Measurements from ENCODE around the gene EPG5. TPM values are rescaled to one million over a fixed set of nuclear protein-coding genes. Genes with fewer than 3 reads are reported as not detected.
"Not testable (repeated sequence)": the region's sequence is repeated elsewhere in the genome, so short reads cannot be mapped to it uniquely, and the experiment has no call there.

The EPG5 gene
- total and polyA plus RNA-seq, 5 experiments from 2014 or later, result 2.8 to 53.5 (median 4.7) TPM

- Mint-ChIP-seq H3K27me3 (peaks cover 5 to 33% (median 6%) of the 10 kb centered on the region in 5 donors), H3K4me1 (peaks cover 22 to 39% (median 36%) of the 10 kb centered on the region in 4 donors), H3K36me3 (no peaks in the 10 kb centered on the region), H3K9me3 (no peaks in the 10 kb centered on the region), H3K27ac (peak overlapping the region in 3 of 10 donors; percentile 18 to 71 (median 37)), H3K4me3 (peak overlapping the region in 1 of 10 donors; percentile 20)
- POLR2A ChIA-PET, result no interaction called here
- DNase-seq (no peak), ATAC-seq (no peak)
Measured at GRCh38 chr18:45828917-45829811, 138.0 kb downstream of the EPG5 start.

GRCh38 chr18:45826716-45827115, 140.4 kb downstream of the EPG5 start:
- H3K4me1 Mint-ChIP-seq, result peaks cover 22 to 40% (median 36%) of the 10 kb centered on the region in 4 donors
- H3K4me3 Mint-ChIP-seq, H3K27ac Mint-ChIP-seq, H3K36me3 Mint-ChIP-seq, ATAC-seq, DNase-seq, H3K9me3 Mint-ChIP-seq, POLR2A ChIA-PET: not testable (repeated sequence)
- H3K27me3 Mint-ChIP-seq, result peaks cover 4 to 15% (median 6%) of the 10 kb centered on the region in 5 donors

- Mint-ChIP-seq H3K36me3 (peaks cover 0 to 2% (median 0%) of the 10 kb centered on the region in 3 donors), H3K4me3 (peak overlapping the region in 1 of 10 donors; percentile 48), H3K9me3 (peaks cover 0 to 4% (median 0%) of the 10 kb centered on the region in 9 donors), H3K4me1 (peaks cover 22 to 40% (median 36%) of the 10 kb centered on the region in 4 donors), H3K27me3 (peaks cover under 1 to 13% (median 4%) of the 10 kb centered on the region in 5 donors), H3K27ac (peak overlapping the region in 1 of 10 donors; percentile 71)
- DNase-seq, result no peak
- POLR2A ChIA-PET, result no interaction called here
- no peak for ATAC-seq
Measured at GRCh38 chr18:45826084-45826483, 141.0 kb downstream of the EPG5 start.

GRCh38 chr18:45825258-45826044, 141.7 kb downstream of the EPG5 start, which contains the start of gene SIGLEC15:
Gene SIGLEC15, plus strand, starts transcription at chr18:45825675. Its CDS starts 54 bp downstream, at chr18:45825729.
- peaks cover 0 to 4% (median 0%) of the 10 kb centered on the region in 9 donors for H3K9me3 Mint-ChIP-seq
- peak in 1 of 2 donors; percentile 57 for ATAC-seq

GRCh38 chr18:45821711-45822110, 145.4 kb downstream of the EPG5 start:
- H3K36me3 Mint-ChIP-seq, result peaks cover 0 to 10% (median 2%) of the 10 kb centered on the region in 3 donors
- POLR2A ChIA-PET, result no interaction called here
- H3K9me3 Mint-ChIP-seq, result peaks cover 0 to 6% (median 3%) of the 10 kb centered on the region in 9 donors
- no peak overlapping the region for H3K4me3 Mint-ChIP-seq
- peaks cover 0 to 16% (median 4%) of the 10 kb centered on the region in 5 donors for H3K27me3 Mint-ChIP-seq
- H3K27ac Mint-ChIP-seq, result no peak overlapping the region
- ATAC-seq (no peak), DNase-seq (no peak)
- H3K4me1 Mint-ChIP-seq, result peaks cover 13 to 20% (median 17%) of the 10 kb centered on the region in 4 donors

More at GRCh38 chr18:45825258-45826044, 141.7 kb downstream of the EPG5 start, which contains the start of gene SIGLEC15:
- Mint-ChIP-seq H3K4me3 (peak within 1 kb of the TSS in 7 of 10 donors; percentile 5 to 75 (median 46)), H3K36me3 (peaks cover 0 to 2% (median 2%) of the 10 kb centered on the region in 3 donors), H3K4me1 (peaks cover 22 to 40% (median 36%) of the 10 kb centered on the region in 4 donors), H3K27ac (peak within 1 kb of the TSS in 8 of 10 donors; percentile 11 to 90 (median 62)), H3K27me3 (peaks cover 0 to 18% (median 6%) of the 10 kb centered on the region in 5 donors)
- POLR2A ChIA-PET, result no interaction called here
- no peak for DNase-seq

- Mint-ChIP-seq H3K27ac (no peak overlapping the region), H3K36me3 (peaks cover 0 to 10% (median 2%) of the 10 kb centered on the region in 3 donors), H3K27me3 (peaks cover 0 to 16% (median 4%) of the 10 kb centered on the region in 5 donors), H3K4me1 (peaks cover 12 to 18% (median 15%) of the 10 kb centered on the region in 4 donors), H3K9me3 (peaks cover 0 to 8% (median 6%) of the 10 kb centered on the region in 9 donors), H3K4me3 (no peak overlapping the region)
- POLR2A ChIA-PET, result no interaction called here
- DNase-seq (no peak), ATAC-seq (no peak)
Measured at GRCh38 chr18:45821026-45821425, 146.1 kb downstream of the EPG5 start.

GRCh38 chr18:45820106-45820745, 146.9 kb downstream of the EPG5 start:
- no peak for ATAC-seq
- Mint-ChIP-seq H3K36me3 (peaks cover 0 to 10% (median 2%) of the 10 kb centered on the region in 3 donors), H3K4me1 (peaks cover 5 to 11% (median 8%) of the 10 kb centered on the region in 4 donors), H3K27ac (peak overlapping the region in 1 of 10 donors; percentile 41), H3K4me3 (no peak overlapping the region), H3K27me3 (peaks cover 0 to 16% (median 4%) of the 10 kb centered on the region in 5 donors), H3K9me3 (peaks cover 0 to 14% (median 6%) of the 10 kb centered on the region in 9 donors)
- DNase-seq, result no peak
- POLR2A ChIA-PET, result no interaction called here

- H3K4me1 Mint-ChIP-seq, POLR2A ChIA-PET, H3K27ac Mint-ChIP-seq, DNase-seq, ATAC-seq, H3K4me3 Mint-ChIP-seq: not testable (repeated sequence)
- H3K27me3 Mint-ChIP-seq, result peaks cover 0 to 16% (median 2%) of the 10 kb centered on the region in 5 donors
- H3K36me3 Mint-ChIP-seq, result peaks cover 0 to 10% (median 2%) of the 10 kb centered on the region in 3 donors
- H3K9me3 Mint-ChIP-seq, result peaks cover 0 to 14% (median 6%) of the 10 kb centered on the region in 9 donors
Measured at GRCh38 chr18:45818765-45819164, 148.4 kb downstream of the EPG5 start.

GRCh38 chr18:45817543-45817942, 149.6 kb downstream of the EPG5 start:
- no peak for DNase-seq
- Mint-ChIP-seq H3K4me3 (no peak overlapping the region), H3K9me3 (peaks cover 0 to 14% (median 6%) of the 10 kb centered on the region in 9 donors), H3K4me1 (no peaks in the 10 kb centered on the region), H3K27me3 (peaks cover 0 to 16% (median 2%) of the 10 kb centered on the region in 5 donors), H3K36me3 (peaks cover 0 to 10% (median 2%) of the 10 kb centered on the region in 3 donors), H3K27ac (no peak overlapping the region)
- POLR2A ChIA-PET, result no interaction called here
- no peak for ATAC-seq

GRCh38 chr18:45814733-45815132, 152.4 kb downstream of the EPG5 start:
- Mint-ChIP-seq H3K36me3 (peaks cover 0 to 11% (median 4%) of the 10 kb centered on the region in 3 donors), H3K9me3 (peaks cover 0 to 16% (median 8%) of the 10 kb centered on the region in 9 donors)
- H3K27ac Mint-ChIP-seq, POLR2A ChIA-PET, H3K27me3 Mint-ChIP-seq, H3K4me1 Mint-ChIP-seq, H3K4me3 Mint-ChIP-seq, ATAC-seq, DNase-seq: not testable (repeated sequence)

- H3K27me3 Mint-ChIP-seq, result peaks cover 4 to 12% (median 4%) of the 10 kb centered on the region in 5 donors
- DNase-seq, result peak in 2 of 10 donors; percentile 13 to 21
Measured at GRCh38 chr18:45807144-45807543, 160.0 kb downstream of the EPG5 start.

More at GRCh38 chr18:45807144-45807543, 160.0 kb downstream of the EPG5 start:
- H3K4me1 Mint-ChIP-seq, ATAC-seq, H3K27ac Mint-ChIP-seq, H3K4me3 Mint-ChIP-seq: not testable (repeated sequence)
- H3K9me3 Mint-ChIP-seq, result peaks cover 0 to 31% (median 22%) of the 10 kb centered on the region in 9 donors
- POLR2A ChIA-PET, result interaction anchor here (0.6 kb wide), 1 partner anchor 84 kb away, joined by 6 read pairs; no protein-coding TSS in a partner anchor
- H3K36me3 Mint-ChIP-seq, result peaks cover 3 to 29% (median 27%) of the 10 kb centered on the region in 3 donors
